Caco-2 (cell line): ENCODE data around the gene NKX1-1. TPM values are rescaled to one million over a fixed set of nuclear protein-coding genes. Genes with fewer than 3 reads are reported as not detected.

Experiments
- BruUV-seq: library from RNA; stranded (reverse); fragments of 400-500 nt; replicated peaks from 2 replicates; lab custom pipeline; 2021; lab: Mats Ljungman, UMichigan
- CTCF ChIA-PET: fragments of 300-600 bp; sonication (Branson Sonifier 250); formaldehyde crosslinking; loops from one replicate; lab custom pipeline; 2022; ENCODE audit warnings: antibody characterized with exemption; lab: Charles Lee
- POLR2A ChIA-PET: fragments of 300-600 bp; sonication (Branson Sonifier 250); formaldehyde crosslinking; loops from one replicate; lab custom pipeline; 2022; ENCODE audit warnings: antibody characterized with exemption; lab: Charles Lee
- DNase-seq, 2 experiments: peaks; one replicate each; pipeline versions ENCODE4 v3.0.0 to v3.0.0-alpha.2; 2020 to 2022
- H3K27me3 ChIP-seq: replicated peaks from 2 replicates; pipeline ENCODE4 v1.6.0; 2011; ENCODE audit warnings: low read length; ENCODE audit not compliant: control insufficient read depth, insufficient read depth
- H3K36me3 ChIP-seq: 2 replicates; pipeline ENCODE4 v1.5.1; 2011; ENCODE audit warnings: low read length; ENCODE audit not compliant: control insufficient read depth, insufficient read depth
- H3K4me1 ChIP-seq: fragments of 250-450 bp; sonication (Bioruptor Pico); 2 replicates; pipeline ENCODE4 v1.5.1; 2020; ENCODE audit warnings: mild to moderate bottlenecking
- H3K4me3 ChIP-seq: 2 replicates; pipeline ENCODE4 v1.5.1; 2011; ENCODE audit warnings: low read depth, mild to moderate bottlenecking, control low read depth, low read length
- H3K9me3 ChIP-seq: fragments of 250-450 bp; sonication (Bioruptor Pico); 2 replicates; pipeline ENCODE4 v1.5.1; 2020; ENCODE audit warnings: mild to moderate bottlenecking, moderate library complexity
- H3K27ac Mint-ChIP-seq: one replicate; pipeline ENCODE4 v1.8.0; 2022; ENCODE audit warnings: mixed read lengths; ENCODE audit not compliant: unreplicated experiment
- H3K27me3 Mint-ChIP-seq: one replicate; pipeline ENCODE4 v1.8.0; 2022; ENCODE audit warnings: mixed read lengths; ENCODE audit not compliant: insufficient read depth, unreplicated experiment
- H3K36me3 Mint-ChIP-seq: one replicate; pipeline ENCODE4 v1.8.0; 2022; ENCODE audit warnings: mild to moderate bottlenecking, mixed read lengths; ENCODE audit not compliant: insufficient read depth, unreplicated experiment
- H3K4me1 Mint-ChIP-seq: one replicate; pipeline ENCODE4 v1.8.0; 2022; ENCODE audit warnings: low read depth, mixed read lengths; ENCODE audit not compliant: unreplicated experiment
- H3K4me3 Mint-ChIP-seq: one replicate; pipeline ENCODE4 v1.8.0; 2022; ENCODE audit warnings: mild to moderate bottlenecking, moderate library complexity, mixed read lengths; ENCODE audit not compliant: unreplicated experiment
- H3K9me3 Mint-ChIP-seq: one replicate; pipeline ENCODE4 v1.8.0; 2022; ENCODE audit warnings: mixed read lengths; ENCODE audit not compliant: unreplicated experiment
- CTCF ChIP-seq, 2 experiments: fragments of 200-600 bp in 1 of 2; IDR thresholded peaks; 1 replicate in 1 of 2; 2 replicates in 1 of 2; pipeline versions ENCODE4 v1.5.1 to v1.8.0; 2011 to 2022; ENCODE audit warnings: antibody characterized with exemption in 1 of 2, control low read depth in 1 of 2, inconsistent platforms in 1 of 2, low read depth in 1 of 2, low read length in 1 of 2, mild to moderate bottlenecking in 1 of 2, moderate library complexity in 1 of 2; ENCODE audit not compliant: insufficient read depth in 1 of 2, severe bottlenecking in 1 of 2, unreplicated experiment in 1 of 2
- intact Hi-C: fragments of 100-400 bp; cut with micrococcal nuclease; formaldehyde crosslinking; loops from one replicate; pipeline ENCODE4 v1.10.0; 2022; ENCODE audit not compliant: unreplicated experiment
- total RNA-seq: library from RNA; stranded (reverse); gene quantifications from 2 replicates; pipeline ENCODE4 v1.2.3, GENCODE V29; 2022

NKX1-1 gene
- total RNA-seq, 1 experiment from 2014 or later, result not detected

GRCh38 chr4:1418494-1419285 lies 12.4 kb upstream of the NKX1-1 start:
- intact Hi-C loops, result no loop called here
- Histone ChIP-seq H3K9me3 (no peaks in the 10 kb centered on the region), H3K36me3 (no peaks in the 10 kb centered on the region), H3K4me1 (no peaks in the 10 kb centered on the region), H3K4me3 (no peak overlapping the region), H3K27me3 (no peaks in the 10 kb centered on the region)
- H3K27ac Mint-ChIP-seq, result no peak overlapping the region
- no peaks in the 10 kb centered on the region for H3K9me3 Mint-ChIP-seq
- no TSS peak for BruUV-seq
- TF ChIP-seq CTCF (IDR thresholded peaks at IDR 0.05; ENCODE audit: insufficient read depth in 1 of 2, low read depth in 1 of 2, low read length in 1 of 2, severe bottlenecking in 1 of 2, unreplicated experiment in 1 of 2), result no peak
- no peak overlapping the region for H3K4me3 Mint-ChIP-seq
- ChIA-PET CTCF (no interaction called here), POLR2A (no interaction called here)
- peaks cover 6% of the 10 kb centered on the region for H3K27me3 Mint-ChIP-seq
- peak in 1 of 2 experiments; percentile 22 for DNase-seq
- H3K4me1 Mint-ChIP-seq, result no peaks in the 10 kb centered on the region
- no peaks in the 10 kb centered on the region for H3K36me3 Mint-ChIP-seq

GRCh38 chr4:1417522-1418390 lies 11.5 kb upstream of the NKX1-1 start:
- intact Hi-C loops, result no loop called here
- H3K9me3 ChIP-seq, result no peaks in the 10 kb centered on the region
- ChIA-PET CTCF (interaction anchor here (1.0 kb wide), 1 partner anchor 71 kb away, joined by 3 read pairs; no protein-coding TSS in a partner anchor), POLR2A (no interaction called here)
- Mint-ChIP-seq H3K27ac (no peak overlapping the region), H3K4me1 (no peaks in the 10 kb centered on the region), H3K4me3 (no peak overlapping the region), H3K9me3 (no peaks in the 10 kb centered on the region), H3K36me3 (no peaks in the 10 kb centered on the region), H3K27me3 (peaks cover 6% of the 10 kb centered on the region)
- no peak overlapping the region for H3K4me3 ChIP-seq
- no peaks in the 10 kb centered on the region for H3K27me3 ChIP-seq
- BruUV-seq, result no TSS peak
- H3K4me1 ChIP-seq, result no peaks in the 10 kb centered on the region
- no peaks in the 10 kb centered on the region for H3K36me3 ChIP-seq
- TF ChIP-seq CTCF (IDR thresholded peaks at IDR 0.05; ENCODE audit: insufficient read depth in 1 of 2, low read depth in 1 of 2, low read length in 1 of 2, severe bottlenecking in 1 of 2, unreplicated experiment in 1 of 2), result no peak
- DNase-seq, result peak; percentile 53 to 59

- Histone ChIP-seq H3K36me3 (no peaks in the 10 kb centered on the region), H3K9me3 (no peaks in the 10 kb centered on the region), H3K4me1 (no peaks in the 10 kb centered on the region), H3K4me3 (no peak overlapping the region), H3K27me3 (no peaks in the 10 kb centered on the region)
- no peak for DNase-seq
- ChIA-PET POLR2A (no interaction called here), CTCF (interaction anchor here (1.0 kb wide), 1 partner anchor 70 kb away, joined by 3 read pairs; no protein-coding TSS in a partner anchor)
- Mint-ChIP-seq H3K27me3 (peaks cover 4% of the 10 kb centered on the region), H3K27ac (no peak overlapping the region), H3K4me1 (no peaks in the 10 kb centered on the region), H3K9me3 (no peaks in the 10 kb centered on the region), H3K36me3 (peaks cover 3% of the 10 kb centered on the region), H3K4me3 (no peak overlapping the region)
- BruUV-seq, result no TSS peak
- intact Hi-C loops, result no loop called here
- no peak for TF ChIP-seq CTCF (IDR thresholded peaks at IDR 0.05; ENCODE audit: insufficient read depth in 1 of 2, low read depth in 1 of 2, low read length in 1 of 2, severe bottlenecking in 1 of 2, unreplicated experiment in 1 of 2)
Measured at GRCh38 chr4:1416948-1417260, 10.7 kb upstream of the NKX1-1 start.
